Measurements from ENCODE around the gene ALKBH6.
"Not testable (repeated sequence)": the region's sequence is repeated elsewhere in the genome, so short reads cannot be mapped to it uniquely, and the experiment has no call there.

ALKBH6 gene

GRCh38 chr19:36014012-36014924 is at the start of gene ALKBH6:
Gene ALKBH6, minus strand, starts transcription at chr19:36014213. Its CDS starts 816 bp downstream, at chr19:36013397.
- DNase-seq = peak; percentile 97

GRCh38 chr19:36061367-36061766 is 47.4 kb upstream of the ALKBH6 start:
- DNase-seq = no peak

GRCh38 chr19:36060430-36060829 is 46.4 kb upstream of the ALKBH6 start:
- DNase-seq = no peak

DNA sequence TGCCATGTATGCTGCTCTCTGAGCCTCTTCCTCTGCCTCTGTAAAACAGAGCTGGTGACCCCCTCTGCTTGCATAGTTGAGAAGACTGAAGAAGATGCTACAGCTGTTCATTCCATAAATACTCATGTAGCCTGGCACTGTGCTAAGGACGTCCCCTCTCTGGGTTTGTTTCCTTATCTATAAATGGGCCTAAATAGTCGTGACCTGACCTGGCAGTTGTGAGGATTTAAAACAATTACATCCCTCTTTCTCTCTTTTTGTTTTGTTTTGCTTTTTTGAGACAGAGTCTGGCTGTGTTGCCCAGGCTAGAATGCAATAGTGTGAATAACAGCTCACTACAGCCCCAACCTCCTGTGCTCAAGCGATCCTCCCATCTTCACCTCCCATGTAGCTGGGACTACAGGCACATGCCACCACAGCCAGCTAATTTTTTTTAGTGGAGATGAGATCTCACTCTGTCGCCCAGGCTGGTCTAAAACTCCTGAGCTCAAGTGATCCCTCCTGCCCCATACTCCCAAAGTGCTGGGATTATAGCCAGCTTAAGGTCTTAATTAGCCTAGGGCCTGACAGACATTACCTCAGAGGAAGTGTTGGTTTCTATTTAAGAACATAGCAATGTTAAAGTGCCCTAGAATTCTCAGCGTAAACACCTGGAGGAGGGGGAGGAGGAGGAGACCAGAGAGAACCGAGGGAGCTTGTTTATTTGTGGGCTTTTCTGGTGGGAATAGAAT is 45.3 kb upstream of the ALKBH6 start:
- DNase-seq = no peak

DNA sequence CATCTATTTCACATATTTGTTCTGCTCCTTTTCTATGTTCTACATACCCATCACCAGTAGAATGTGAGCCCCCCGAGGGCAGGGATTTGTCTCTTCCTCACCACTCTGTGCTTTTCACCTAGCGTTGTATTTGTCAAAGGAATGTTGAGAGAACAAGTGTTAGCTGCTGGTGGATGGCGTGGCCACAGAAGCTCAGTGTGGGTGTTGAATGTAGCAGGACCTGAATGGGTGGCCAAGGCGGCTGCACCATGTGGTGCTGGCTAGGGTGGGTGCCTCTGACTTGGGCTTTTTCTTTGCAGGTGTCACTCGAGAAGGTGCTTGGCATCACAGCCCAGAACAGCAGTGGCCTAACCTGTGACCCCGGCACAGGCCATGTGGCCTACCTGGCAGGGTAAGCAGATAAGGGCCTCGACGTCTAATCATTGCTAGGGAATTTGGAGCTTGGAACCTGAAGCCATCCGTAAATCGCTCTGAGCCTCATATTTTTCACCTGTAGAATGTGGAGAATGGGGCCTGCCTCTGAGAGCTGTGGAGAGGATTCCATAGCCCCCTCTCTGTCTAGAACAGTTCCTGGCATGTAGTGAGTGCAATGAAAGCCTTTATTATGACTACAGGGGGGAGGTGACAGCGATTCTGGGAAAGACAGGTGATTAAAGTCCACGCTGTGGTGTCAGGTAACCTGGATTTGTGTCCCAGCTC is 44.6 kb upstream of the ALKBH6 start:
- no peak for DNase-seq

GRCh38 chr19:36054733-36055686 is 41.0 kb upstream of the ALKBH6 start, which contains the start of gene WDR62:
Gene WDR62, plus strand, starts transcription at chr19:36054897. Its CDS starts 75 bp downstream, at chr19:36054972.
- DNase-seq = peak; percentile 92

- DNase-seq = peak; percentile 100
These were observed 40.2 kb upstream of the ALKBH6 start, which contains the start of gene THAP8 for GRCh38 chr19:36054119-36054732. Gene THAP8, minus strand, starts transcription at chr19:36054285. Its CDS starts 68 bp downstream, at chr19:36054217.

- DNase-seq = no peak
These were observed 37.6 kb upstream of the ALKBH6 start for GRCh38 chr19:36051637-36052036.

- DNase-seq = no peak
These were observed 37.2 kb upstream of the ALKBH6 start for GRCh38 chr19:36051236-36051635.

- no peak for DNase-seq
These were observed 35.2 kb upstream of the ALKBH6 start for GRCh38 chr19:36049080-36049698.

DNA sequence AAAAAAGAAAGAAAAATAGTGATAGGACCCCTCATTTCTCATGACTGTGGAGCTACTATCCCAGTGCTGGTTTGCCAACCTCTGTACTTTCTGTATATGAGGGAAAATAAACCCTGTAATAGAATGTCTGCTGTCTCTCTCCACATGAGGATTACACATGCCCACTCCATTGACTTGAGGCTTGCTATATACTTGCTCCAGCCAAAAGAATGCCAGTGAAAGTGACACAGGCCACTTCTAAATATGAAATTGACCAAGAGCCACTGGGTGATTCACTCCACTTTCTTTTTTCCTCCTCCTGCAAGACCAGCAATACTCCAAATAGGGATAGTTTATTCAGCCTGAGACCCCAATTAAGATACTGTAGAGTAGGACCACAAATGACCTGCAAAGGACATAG is 33.8 kb upstream of the ALKBH6 start:
- no peak for DNase-seq

DNA sequence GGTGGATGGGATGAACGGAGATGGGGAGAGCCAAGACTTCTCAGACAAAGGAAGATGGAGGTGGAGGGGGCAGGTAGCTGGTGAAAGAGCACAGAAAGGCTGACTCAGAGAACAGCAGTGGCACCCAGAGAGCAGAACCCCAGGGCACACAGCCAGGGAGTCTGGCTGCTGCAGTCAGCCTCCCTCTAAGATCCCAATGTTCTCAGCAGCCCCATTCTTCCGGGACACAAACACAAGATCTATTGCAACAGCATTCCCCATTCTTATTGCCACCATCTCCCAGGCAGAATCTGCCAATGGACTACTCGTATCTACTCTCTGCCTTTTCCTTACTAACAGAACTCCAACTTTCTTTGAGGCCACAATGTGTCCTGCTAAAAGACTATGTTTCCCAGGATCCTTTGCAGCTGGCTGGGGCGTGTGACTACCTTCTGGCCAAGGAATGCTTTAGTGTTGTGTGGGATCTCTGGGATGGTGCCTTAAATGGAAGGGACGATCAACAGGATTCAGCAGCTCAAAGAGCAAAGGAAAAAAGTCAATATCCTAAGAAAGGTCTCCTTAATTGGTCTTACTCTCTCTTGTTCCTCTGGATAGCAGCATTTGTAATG is 32.5 kb upstream of the ALKBH6 start:
- DNase-seq = no peak

GRCh38 chr19:36043952-36044351 is 29.9 kb upstream of the ALKBH6 start:
- DNase-seq = no peak

GRCh38 chr19:36041831-36042230 is 27.8 kb upstream of the ALKBH6 start:
- DNase-seq = no peak

DNA sequence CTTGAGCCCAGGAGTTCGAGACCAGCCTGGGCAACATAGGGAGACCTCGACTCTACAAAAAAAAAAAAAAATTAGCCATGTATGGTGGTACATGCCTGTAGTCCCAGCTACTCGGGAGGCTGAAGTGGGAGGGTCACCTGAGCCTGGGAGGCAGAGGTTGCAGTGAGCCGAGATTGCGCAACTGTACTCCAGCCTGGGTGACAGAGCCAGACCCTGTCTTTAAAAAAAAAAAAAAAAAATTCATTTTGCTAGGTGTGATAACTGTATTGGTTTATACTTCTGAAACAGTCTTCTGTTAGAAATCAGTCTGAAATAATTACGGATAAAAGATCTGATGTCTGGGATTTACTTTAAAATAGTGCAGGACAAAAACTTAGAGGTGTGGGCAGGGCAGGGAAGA is 27.1 kb upstream of the ALKBH6 start:
- not testable (repeated sequence) for DNase-seq

DNA sequence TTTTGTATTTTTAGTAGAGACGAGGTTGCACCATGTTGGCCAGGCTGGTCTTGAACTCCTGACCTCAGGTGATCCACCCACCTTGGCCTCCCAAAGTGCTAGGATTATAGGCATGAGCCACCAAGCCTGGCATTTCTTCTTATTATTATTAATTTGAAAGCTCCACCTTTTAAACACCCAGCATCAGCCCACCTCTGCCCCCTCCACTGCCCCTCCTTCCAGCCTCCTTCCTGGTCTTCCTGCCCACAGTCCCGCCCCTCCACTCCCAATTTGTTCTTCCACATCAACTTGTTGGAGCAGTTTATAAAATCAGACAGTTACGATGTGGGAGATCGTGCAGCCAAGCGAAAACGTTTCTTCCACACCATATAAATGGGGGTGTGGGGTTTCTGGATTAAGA is 26.5 kb upstream of the ALKBH6 start:
- DNase-seq = no peak

GRCh38 chr19:36032251-36033104 is 18.5 kb upstream of the ALKBH6 start, which contains the start of gene CLIP3:
Gene CLIP3, minus strand, starts transcription at chr19:36032873. Its CDS starts 516 bp downstream, at chr19:36032357.
- peak; percentile 49 for DNase-seq

DNA sequence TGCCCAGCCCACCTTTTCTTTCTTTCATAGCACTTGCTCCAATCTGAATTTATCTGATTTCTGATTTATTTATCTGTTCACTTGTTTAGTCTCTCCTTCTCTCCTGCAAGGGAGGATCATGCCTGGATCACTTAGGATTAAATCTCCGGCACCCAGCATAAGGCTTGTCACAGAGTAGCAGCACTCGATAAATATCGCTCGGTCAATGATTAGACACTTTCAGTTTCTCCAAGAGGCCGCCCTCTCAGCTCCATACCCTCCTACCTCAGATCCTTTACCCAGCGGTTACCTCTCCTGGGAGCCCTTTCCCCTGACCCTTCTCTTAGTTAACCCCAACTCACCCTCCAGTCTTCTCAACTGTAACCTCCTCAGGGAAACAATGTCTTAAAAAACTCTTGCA is 17.3 kb upstream of the ALKBH6 start:
- DNase-seq = no peak

Measured in activated T-cell treated with anti-CD3 and anti-CD28 coated beads for 4 hours (primary cell).